ENCODE data around the gene WBP1. TPM values are rescaled to one million over a fixed set of nuclear protein-coding genes. Genes with fewer than 3 reads are reported as not detected.

WBP1 gene
- total and polyA plus RNA-seq, 10 of the 15 experiments (the other 5 are each of a cell fraction or from before 2014, with no cell fraction given): 4.2 to 76.8 (median 43.8) TPM

- ChIA-PET POLR2A (interaction anchor here (0.7 to 3.6 kb wide), 13 partner anchors 9 to 119 kb away, joined by 3 to 44 read pairs (median 5); partner anchors contain the start of genes AUP1, HTRA2, INO80B and MOGS), CTCF (interaction anchor here (0.5 to 19.4 kb wide), 16 partner anchors 9 to 149 kb away, joined by 3 to 280 read pairs (median 6); partner anchors contain the start of genes AUP1, DQX1, HTRA2 and INO80B), RAD21 (ENCODE audit: unreplicated experiment) (interaction anchor here (0.6 to 5.9 kb wide), 13 partner anchors 9 to 657 kb away, joined by 3 to 121 read pairs (median 5); partner anchors contain the start of genes AUP1, DQX1, HTRA2 and INO80B), SMC1A (ENCODE audit: uncharacterized antibody, unreplicated experiment) (interaction anchor here (0.7 to 5.7 kb wide), 12 partner anchors 8 to 107 kb away, joined by 3 to 128 read pairs (median 7); partner anchors contain the start of genes C2orf81, HTRA2, INO80B and MRPL53)
- Histone ChIP-seq H3K4me1 (ENCODE audit: control insufficient read depth, insufficient read depth, low read length) (peaks cover 13% of the 10 kb centered on the region), H3K4me3 (peak overlapping the region; percentile 97), H3K9ac (ENCODE audit: control insufficient read depth, insufficient read depth, low read length) (peak overlapping the region; percentile 91), H3K79me2 (ENCODE audit: control insufficient read depth, insufficient read depth, low read length) (peaks cover 27% of the 10 kb centered on the region), H3K27me3 (replicated peaks in 1 of 2; ENCODE audit: control insufficient read depth in 2 of 2, insufficient read depth in 2 of 2, low read length in 1 of 2) (no peaks in the 10 kb centered on the region; a peak in 1 of 4 replicates), H3K27ac (ENCODE audit: control insufficient read depth, insufficient read depth) (no peak overlapping the region), H3K36me3 (ENCODE audit: control insufficient read depth in 2 of 2, insufficient read depth in 2 of 2, low read length in 1 of 2) (no peaks in the 10 kb centered on the region), H2AFZ (ENCODE audit: control insufficient read depth, low read depth, low read length) (no peak overlapping the region), H4K20me1 (ENCODE audit: control insufficient read depth, insufficient read depth) (no peaks in the 10 kb centered on the region; the same call in 1 of the 2 replicates), H3K9me3 (replicated peaks; ENCODE audit: control insufficient read depth, insufficient read depth, low read length) (no peaks in the 10 kb centered on the region), H3K4me2 (ENCODE audit: control insufficient read depth, insufficient read depth) (peak overlapping the region; percentile 96)
- FAIRE-seq (no peak), ATAC-seq (no peak), DNase-seq (ENCODE audit: low read depth, low spot score) (no peak)
- no TSS peak for BruUV-seq (replicated peaks)
- WGBS (ENCODE audit: insufficient coverage, insufficient replicate concordance, low lambda C conversion rate, missing lambda C conversion rate): 61% methylated on average over 3 of the region's 3 CpGs
- intact Hi-C loops (cut with micrococcal nuclease; ENCODE audit: unreplicated experiment): no loop called here
- in situ Hi-C loops (cut with MboI): loop anchor here (10.0 kb wide), 1 partner anchor 103 kb away; no protein-coding TSS in a partner anchor
- TF ChIP-seq EZH2 (IDR thresholded peaks at IDR 0.05; ENCODE audit: borderline replicate concordance, control insufficient read depth, low read depth, low read length) (no peak), WRNIP1 (IDR thresholded peaks at IDR 0.05; ENCODE audit: borderline replicate concordance, low read depth, low read length) (no peak), ESRRA (IDR thresholded peaks at IDR 0.05; ENCODE audit: low read length) (no peak), JUNB (IDR thresholded peaks at IDR 0.05) (no peak), PAX5 (IDR thresholded peaks at IDR 0.05; ENCODE audit: borderline replicate concordance, low read depth, low read length) (no peak)
Observed at GRCh38 chr2:74481431-74481830, 23.2 kb downstream of the WBP1 start.
